ENCODE results near the gene USP14. TPM values are rescaled to one million over a fixed set of nuclear protein-coding genes. Genes with fewer than 3 reads are reported as not detected.
"Not testable (repeated sequence)": the region's sequence is repeated elsewhere in the genome, so short reads cannot be mapped to it uniquely, and the experiment has no call there.

The USP14 gene
- total RNA-seq: 10 to 100 TPM; 51.0 to 96.6 TPM

- peak; percentile 94 for ATAC-seq (replicated peaks)
- peaks cover 30% of the 10 kb centered on the region for H3K36me3 Mint-ChIP-seq (ENCODE audit: low read depth)
Measured at GRCh38 chr18:158128-159036, at the start of gene USP14. Gene USP14, plus strand, starts transcription at chr18:158557. Its CDS starts 142 bp downstream, at chr18:158699.

GRCh38 chr18:108665-109063 is 49.7 kb upstream of the USP14 start:
- not testable (repeated sequence) for H3K27ac Mint-ChIP-seq; H3K4me3 Mint-ChIP-seq; H3K27me3 Mint-ChIP-seq; H3K36me3 Mint-ChIP-seq (ENCODE audit: low read depth)
- Mint-ChIP-seq H3K4me1 (peaks cover 11% of the 10 kb centered on the region), H3K9me3 (peaks cover 19% of the 10 kb centered on the region)
- ATAC-seq (replicated peaks): peak; percentile 12

More at GRCh38 chr18:158128-159036, at the start of gene USP14:
- peaks cover 15% of the 10 kb centered on the region for H3K4me1 Mint-ChIP-seq
- H3K27ac Mint-ChIP-seq: peak within 1 kb of the TSS; percentile 96
- no peaks in the 10 kb centered on the region for H3K9me3 Mint-ChIP-seq
- peak within 1 kb of the TSS; percentile 94 for H3K4me3 Mint-ChIP-seq
- no peaks in the 10 kb centered on the region for H3K27me3 Mint-ChIP-seq

- peak; percentile 8 for ATAC-seq (replicated peaks)
Measured at GRCh38 chr18:109130-109921, 49.0 kb upstream of the USP14 start.

GRCh38 chr18:109922-110261 is 48.5 kb upstream of the USP14 start:
- not testable (repeated sequence) for H3K4me3 Mint-ChIP-seq; H3K27me3 Mint-ChIP-seq; H3K36me3 Mint-ChIP-seq (ENCODE audit: low read depth); H3K27ac Mint-ChIP-seq; ATAC-seq (replicated peaks)
- peaks cover 19% of the 10 kb centered on the region for H3K9me3 Mint-ChIP-seq
- peaks cover 11% of the 10 kb centered on the region for H3K4me1 Mint-ChIP-seq

More at GRCh38 chr18:109130-109921, 49.0 kb upstream of the USP14 start:
- H3K27me3 Mint-ChIP-seq; H3K4me3 Mint-ChIP-seq; H3K36me3 Mint-ChIP-seq (ENCODE audit: low read depth); H3K27ac Mint-ChIP-seq: not testable (repeated sequence)
- Mint-ChIP-seq H3K9me3 (peaks cover 19% of the 10 kb centered on the region), H3K4me1 (peaks cover 11% of the 10 kb centered on the region)

GRCh38 chr18:110351-111201 is 47.8 kb upstream of the USP14 start:
- H3K4me3 Mint-ChIP-seq: peak overlapping the region; percentile 76
- H3K27me3 Mint-ChIP-seq; ATAC-seq (replicated peaks); H3K36me3 Mint-ChIP-seq (ENCODE audit: low read depth): not testable (repeated sequence)
- peak overlapping the region; percentile 72 for H3K27ac Mint-ChIP-seq
- H3K9me3 Mint-ChIP-seq: peaks cover 19% of the 10 kb centered on the region
- H3K4me1 Mint-ChIP-seq: peaks cover 11% of the 10 kb centered on the region

GRCh38 chr18:111306-112014 is 46.9 kb upstream of the USP14 start:
- Mint-ChIP-seq H3K9me3 (peaks cover 19% of the 10 kb centered on the region), H3K4me3 (peak overlapping the region; percentile 76), H3K27me3 (no peaks in the 10 kb centered on the region), H3K4me1 (peaks cover 11% of the 10 kb centered on the region), H3K36me3 (ENCODE audit: low read depth) (no peaks in the 10 kb centered on the region), H3K27ac (peak overlapping the region; percentile 72)
- peak; percentile 27 for ATAC-seq (replicated peaks)

GRCh38 chr18:112015-112733 is 46.2 kb upstream of the USP14 start:
- not testable (repeated sequence) for H3K36me3 Mint-ChIP-seq (ENCODE audit: low read depth); H3K27me3 Mint-ChIP-seq; H3K4me1 Mint-ChIP-seq

GRCh38 chr18:120539-121260 is 37.7 kb upstream of the USP14 start:
- not testable (repeated sequence) for H3K27ac Mint-ChIP-seq; H3K9me3 Mint-ChIP-seq; H3K4me3 Mint-ChIP-seq; H3K36me3 Mint-ChIP-seq (ENCODE audit: low read depth); H3K27me3 Mint-ChIP-seq; H3K4me1 Mint-ChIP-seq; ATAC-seq (replicated peaks)

More at GRCh38 chr18:112015-112733, 46.2 kb upstream of the USP14 start:
- H3K9me3 Mint-ChIP-seq: peaks cover 16% of the 10 kb centered on the region
- not testable (repeated sequence) for H3K27ac Mint-ChIP-seq; H3K4me3 Mint-ChIP-seq; ATAC-seq (replicated peaks)

- Mint-ChIP-seq H3K4me1 (no peaks in the 10 kb centered on the region), H3K4me3 (no peak overlapping the region), H3K9me3 (no peaks in the 10 kb centered on the region), H3K27me3 (no peaks in the 10 kb centered on the region), H3K36me3 (ENCODE audit: low read depth) (no peaks in the 10 kb centered on the region), H3K27ac (no peak overlapping the region)
- ATAC-seq (replicated peaks): no peak
Measured at GRCh38 chr18:135045-135444, 23.3 kb upstream of the USP14 start.

GRCh38 chr18:136433-136832 is 21.9 kb upstream of the USP14 start:
- H3K4me3 Mint-ChIP-seq: peak overlapping the region; percentile 23
- ATAC-seq (replicated peaks): peak; percentile 88
- no peaks in the 10 kb centered on the region for H3K36me3 Mint-ChIP-seq (ENCODE audit: low read depth)
- H3K27me3 Mint-ChIP-seq: no peaks in the 10 kb centered on the region
- no peaks in the 10 kb centered on the region for H3K4me1 Mint-ChIP-seq
- no peak overlapping the region for H3K27ac Mint-ChIP-seq
- no peaks in the 10 kb centered on the region for H3K9me3 Mint-ChIP-seq

GRCh38 chr18:137327-137726 is 21.0 kb upstream of the USP14 start:
- Mint-ChIP-seq H3K9me3 (no peaks in the 10 kb centered on the region), H3K4me3 (no peak overlapping the region), H3K36me3 (ENCODE audit: low read depth) (no peaks in the 10 kb centered on the region), H3K4me1 (no peaks in the 10 kb centered on the region), H3K27ac (no peak overlapping the region), H3K27me3 (no peaks in the 10 kb centered on the region)
- ATAC-seq (replicated peaks): no peak

- no peaks in the 10 kb centered on the region for H3K9me3 Mint-ChIP-seq
- no peak for ATAC-seq (replicated peaks)
- no peak overlapping the region for H3K4me3 Mint-ChIP-seq
- H3K4me1 Mint-ChIP-seq: no peaks in the 10 kb centered on the region
- no peak overlapping the region for H3K27ac Mint-ChIP-seq
- H3K36me3 Mint-ChIP-seq (ENCODE audit: low read depth): no peaks in the 10 kb centered on the region
- no peaks in the 10 kb centered on the region for H3K27me3 Mint-ChIP-seq
Measured at GRCh38 chr18:140670-141266, 17.6 kb upstream of the USP14 start.

Measured in activated T-helper 17 cell treated with anti-CD3 and anti-CD28 coated beads, Interleukin-2, amount 50 U/mL, for 72 hours (primary cell).